Esophagus squamous epithelium (tissue), 5 donors: ENCODE results near the gene SLC45A1. TPM values are rescaled to one million over a fixed set of nuclear protein-coding genes. Genes with fewer than 3 reads are reported as not detected.
A peak's percentile ranks its signal among the peaks of the same experiment; 100 is the strongest.

Experiments used
- DNase-seq: peaks from one replicate; lab custom pipeline; 2025; lab: John Stamatoyannopoulos, UW
- H3K27ac ChIP-seq, 4 donors: fragments of 200-600 bp; sonication (generic); one replicate each; pipeline ENCODE4 v1.5.1; 2016 to 2019; ENCODE audit warnings: mild to moderate bottlenecking in 1 of 4
- H3K27me3 ChIP-seq, 4 donors: fragments of 200-600 bp; sonication (generic); 1 replicate in 3 of 4; 2 replicates in 1 of 4; pipeline versions ENCODE4 v1.5.1 to v1.6.0; 2017 to 2021; ENCODE audit warnings: antibody characterized with exemption in 1 of 4
- H3K36me3 ChIP-seq, 3 donors: fragments of 200-600 bp; sonication (generic); one replicate each; pipeline ENCODE4 v1.5.1; 2016 to 2019
- H3K4me1 ChIP-seq, 3 donors: fragments of 200-600 bp; sonication (generic); one replicate each; pipeline ENCODE4 v1.5.1; 2017 to 2019
- H3K4me3 ChIP-seq, 4 donors: fragments of 200-600 bp; sonication (generic); 1 replicate in 3 of 4; 2 replicates in 1 of 4; pipeline ENCODE4 v1.5.1; 2016 to 2019; ENCODE audit warnings: mild to moderate bottlenecking in 2 of 4, moderate library complexity in 1 of 4
- H3K9me3 ChIP-seq, 3 donors: fragments of 200-600 bp; sonication (generic); one replicate each; pipeline ENCODE4 v1.5.1; 2016 to 2019
- CTCF ChIP-seq, 6 experiments: fragments of 450-650 bp in 4 of 6; fragments of 200-600 bp in 2 of 6; sonication (generic) in 2 of 6; IDR thresholded peaks; one replicate each; pipeline ENCODE4 v1.5.1; 2016 to 2019; ENCODE audit warnings: antibody characterized with exemption in 6 of 6, mild to moderate bottlenecking in 4 of 6, moderate library complexity in 4 of 6
- POLR2A ChIP-seq, 4 donors: fragments of 450-650 bp; IDR thresholded peaks; one replicate each; pipeline ENCODE4 v1.6.1; 2017; ENCODE audit warnings: antibody characterized with exemption in 4 of 4, mild to moderate bottlenecking in 4 of 4, moderate library complexity in 3 of 4
- WGBS, 2 donors: methylation state at CpG; one replicate each; pipeline ENCODE4 v1.1.5; 2018; 5-methylcytosine and 5-hydroxymethylcytosine counted together
- intact Hi-C: fragments of 100-400 bp; cut with DNase I; formaldehyde crosslinking; loops from one replicate; pipeline ENCODE4 v1.15.0; 2022
- total RNA-seq, 4 donors: library from RNA; depleted of rRNA; stranded (reverse); fragments of >200 nt; gene quantifications; one replicate each; pipeline ENCODE4 v1.1.0, GENCODE V29; 2016
- donor health status: DM: yes; HTN: yes; CAD: no.

SLC45A1 gene
- total RNA-seq, 4 donors from 2014 or later: 0.13 to 3.4 (median 0.81) TPM

- Histone ChIP-seq H3K27ac (peak overlapping the region in 3 of 4 donors; percentile 84 to 90 (median 85)), H3K36me3 (peaks cover 4 to 41% (median 10%) of the 10 kb centered on the region in 3 donors), H3K9me3 (no peaks in the 10 kb centered on the region), H3K27me3 (no peaks in the 10 kb centered on the region), H3K4me1 (peaks cover 36 to 98% (median 57%) of the 10 kb centered on the region in 3 donors), H3K4me3 (no peak overlapping the region)
- intact Hi-C loops: no loop called here
- TF ChIP-seq POLR2A (IDR thresholded peaks at IDR 0.05) (no peak), CTCF (IDR thresholded peaks at IDR 0.05) (no peak)
- 67 to 70% methylated on average over 13 of the region's 14 CpGs for WGBS, 2 donors
- DNase-seq: no peak
These were observed 52.4 kb downstream of the SLC45A1 start for GRCh38 chr1:8370046-8370881.

GRCh38 chr1:8370905-8371315 is 53.0 kb downstream of the SLC45A1 start:
- Histone ChIP-seq H3K27ac (peak overlapping the region; percentile 27 to 90 (median 84)), H3K4me3 (no peak overlapping the region), H3K9me3 (no peaks in the 10 kb centered on the region), H3K27me3 (no peaks in the 10 kb centered on the region), H3K4me1 (peaks cover 36 to 96% (median 54%) of the 10 kb centered on the region in 3 donors), H3K36me3 (peaks cover 4 to 35% (median 4%) of the 10 kb centered on the region in 3 donors)
- TF ChIP-seq POLR2A (IDR thresholded peaks at IDR 0.05): no peak
- 41 to 47% methylated on average over 5 of the region's 5 CpGs for WGBS, 2 donors
- intact Hi-C loops: no loop called here
- no peak for DNase-seq

GRCh38 chr1:8371372-8371991 is 53.6 kb downstream of the SLC45A1 start:
- H3K27me3 ChIP-seq: no peaks in the 10 kb centered on the region
- TF ChIP-seq CTCF (IDR thresholded peaks at IDR 0.05): no peak
- no peak for TF ChIP-seq POLR2A (IDR thresholded peaks at IDR 0.05)
- WGBS, 2 donors: 71 to 81% methylated on average over 3 to 9 of the region's 9 CpGs
- H3K36me3 ChIP-seq: peaks cover 0 to 29% (median 4%) of the 10 kb centered on the region in 3 donors
- peak overlapping the region; percentile 27 to 90 (median 84) for H3K27ac ChIP-seq
- H3K9me3 ChIP-seq: no peaks in the 10 kb centered on the region
- intact Hi-C loops: no loop called here
- no peak for DNase-seq
- H3K4me1 ChIP-seq: peaks cover 36 to 96% (median 54%) of the 10 kb centered on the region in 3 donors
- no peak overlapping the region for H3K4me3 ChIP-seq

DNA sequence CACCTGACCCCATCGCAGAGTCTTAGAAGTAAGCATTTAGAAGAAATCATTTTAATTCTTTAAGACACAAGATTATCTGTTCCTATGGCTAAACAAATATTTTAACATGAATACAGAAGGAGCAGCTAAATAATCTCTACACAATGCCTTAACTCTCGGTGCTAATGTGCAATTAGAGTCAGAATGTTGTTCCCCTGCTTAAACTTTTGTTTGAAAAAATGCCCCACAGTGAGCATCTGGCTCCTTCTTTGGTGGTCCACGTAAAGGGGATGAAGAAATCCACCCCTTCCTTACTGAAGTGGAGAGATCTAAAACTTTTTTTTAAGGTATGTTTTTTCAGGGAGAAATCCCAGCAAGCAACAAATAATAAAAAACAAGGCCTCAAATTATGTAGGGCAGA is 55.2 kb downstream of the SLC45A1 start:
- peaks cover 36 to 96% (median 48%) of the 10 kb centered on the region in 3 donors for H3K4me1 ChIP-seq
- intact Hi-C loops: no loop called here

More for the DNA sequence above, 55.2 kb downstream of the SLC45A1 start:
- no peaks in the 10 kb centered on the region for H3K27me3 ChIP-seq
- no peaks in the 10 kb centered on the region for H3K9me3 ChIP-seq
- TF ChIP-seq POLR2A (IDR thresholded peaks at IDR 0.05) (no peak), CTCF (IDR thresholded peaks at IDR 0.05) (no peak)
- WGBS, 2 donors: 68 to 75% methylated on average over 3 of the region's 3 CpGs
- no peak for DNase-seq
- peak overlapping the region in 1 of 4 donors; percentile 29 for H3K4me3 ChIP-seq
- peak overlapping the region; percentile 73 to 90 (median 84) for H3K27ac ChIP-seq
- peaks cover 0 to 37% (median 0%) of the 10 kb centered on the region in 3 donors for H3K36me3 ChIP-seq
